ENCODE results near the gene DUOXA1. TPM values are rescaled to one million over a fixed set of nuclear protein-coding genes. Genes with fewer than 3 reads are reported as not detected.
"Not testable (repeated sequence)": the region's sequence is repeated elsewhere in the genome, so short reads cannot be mapped to it uniquely, and the experiment has no call there.

DUOXA1 gene
- total and polyA plus RNA-seq, 2 of the 4 experiments (the other 2 are of a cell fraction), result 0.02 TPM; not detected in 1

DNA sequence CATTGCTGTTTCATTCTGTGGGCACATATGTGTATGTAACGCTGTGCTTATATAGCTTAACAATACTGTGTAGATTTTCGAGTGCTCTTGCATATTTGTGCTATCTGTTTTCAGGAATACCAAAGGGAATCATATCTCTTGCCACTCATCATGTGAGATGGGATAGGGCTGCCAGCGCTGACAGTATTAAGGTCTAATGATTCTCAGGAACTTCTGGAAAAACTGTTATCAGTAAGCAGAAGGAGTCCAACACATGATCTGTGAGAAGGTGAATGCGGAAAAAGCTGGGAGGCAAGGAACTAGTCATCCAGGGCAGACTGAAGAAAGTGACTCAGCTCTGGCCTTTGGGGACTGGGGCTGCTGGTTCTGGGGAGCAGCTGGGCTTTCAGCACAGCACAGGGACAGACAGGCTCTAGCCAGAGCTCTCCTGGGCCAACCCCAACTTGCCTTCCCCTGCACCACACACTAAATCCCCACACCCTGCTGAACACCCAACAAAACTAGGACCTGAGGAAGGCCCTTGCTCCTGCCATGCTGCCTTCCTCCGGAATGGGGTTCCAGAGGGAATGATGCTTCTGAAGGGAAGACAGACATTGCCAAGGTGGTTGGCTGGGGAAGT lies 49.9 kb downstream of the DUOXA1 start:
- H2AFZ ChIP-seq (replicated peaks; ENCODE audit: low read length, poor library complexity); H2BK5ac ChIP-seq (ENCODE audit: low read depth, low read length, poor library complexity, severe bottlenecking); H3K4ac ChIP-seq (ENCODE audit: low read depth, low read length); H3K23ac ChIP-seq (ENCODE audit: low read depth, low read length); H4K8ac ChIP-seq (ENCODE audit: low read depth in 2 of 2, low read length in 2 of 2); H3K36me3 ChIP-seq (ENCODE audit: control insufficient read depth, insufficient read depth, low read length); BruUV-seq (replicated peaks); H3K9me1 ChIP-seq (ENCODE audit: insufficient read depth, low read length); H4K91ac ChIP-seq (ENCODE audit: insufficient read depth, low read depth, low read length); H3K27me3 ChIP-seq (ENCODE audit: control insufficient read depth, insufficient read depth, low read length); H2AK9ac ChIP-seq (replicated peaks; ENCODE audit: low read depth, low read length, poor library complexity); H4K20me1 ChIP-seq (ENCODE audit: insufficient read depth, low read length); H3K4me3 ChIP-seq (ENCODE audit: insufficient read depth, low read depth, low read length); CTCF ChIA-PET; H3K9ac ChIP-seq (ENCODE audit: low read depth, low read length); in situ Hi-C loops (cut with MboI; ENCODE audit: low sequenced_read_pairs); H3K9me3 ChIP-seq (ENCODE audit: control insufficient read depth, insufficient read depth, low read length); H3K14ac ChIP-seq (replicated peaks; ENCODE audit: low read depth, low read length); H2AK5ac ChIP-seq (ENCODE audit: low read depth, low read length); dilution Hi-C loops (cut with HindIII; ENCODE audit: low sequenced_read_pairs, unreplicated experiment); H2BK20ac ChIP-seq (ENCODE audit: low read depth, low read length); POLR2A ChIA-PET (ENCODE audit: unreplicated experiment); intact Hi-C loops (cut with micrococcal nuclease); H3K79me1 ChIP-seq (ENCODE audit: low read depth in 1 of 2, low read length in 2 of 2); H2BK15ac ChIP-seq (ENCODE audit: low read depth, low read length); H3K18ac ChIP-seq (ENCODE audit: low read depth, low read length); H4K5ac ChIP-seq (ENCODE audit: low read depth, low read length); H3K56ac ChIP-seq (ENCODE audit: extremely low read depth, insufficient read depth, low read length); H3K4me1 ChIP-seq (ENCODE audit: control insufficient read depth, insufficient read depth, low read length); H3K4me2 ChIP-seq (ENCODE audit: low read depth, low read length); DNase-seq; H3K27ac ChIP-seq (ENCODE audit: insufficient read depth, low read length); H2BK120ac ChIP-seq (ENCODE audit: low read depth, low read length): not testable (repeated sequence)
- no CpG with 5 or more reads among the region's 5 CpGs for WGBS, 2 experiments (ENCODE audit: extremely low coverage in 2 of 2, insufficient read length in 1 of 2)
- peak; percentile 44 for ATAC-seq (ENCODE audit: low read depth)

DNA sequence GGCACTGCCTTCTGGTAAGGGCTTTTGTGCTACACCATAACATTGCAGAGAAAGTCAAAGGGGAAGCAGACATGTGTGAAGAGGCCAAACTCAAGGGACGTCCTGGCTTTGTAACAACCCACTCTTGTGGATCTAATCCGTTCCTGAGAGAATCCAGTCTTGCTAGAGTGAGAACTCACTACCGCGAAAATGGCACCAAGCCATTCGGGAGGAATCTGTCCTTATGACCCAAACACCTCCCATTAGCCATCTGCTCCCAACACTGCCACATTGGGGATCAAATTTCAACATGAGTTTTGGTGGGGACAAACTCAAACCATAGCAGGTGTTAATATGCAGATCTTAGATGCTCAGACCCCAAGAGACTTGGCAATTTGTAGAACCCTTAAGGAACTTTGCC lies 50.5 kb downstream of the DUOXA1 start:
- H3K79me1 ChIP-seq (ENCODE audit: low read depth in 1 of 2, low read length in 2 of 2); H3K4ac ChIP-seq (ENCODE audit: low read depth, low read length); H3K9me3 ChIP-seq (ENCODE audit: control insufficient read depth, insufficient read depth, low read length); H3K14ac ChIP-seq (replicated peaks; ENCODE audit: low read depth, low read length); ATAC-seq (ENCODE audit: low read depth); H4K20me1 ChIP-seq (ENCODE audit: insufficient read depth, low read length); H2BK15ac ChIP-seq (ENCODE audit: low read depth, low read length); H3K18ac ChIP-seq (ENCODE audit: low read depth, low read length); H3K4me3 ChIP-seq (ENCODE audit: insufficient read depth, low read depth, low read length); H3K9me1 ChIP-seq (ENCODE audit: insufficient read depth, low read length); H3K36me3 ChIP-seq (ENCODE audit: control insufficient read depth, insufficient read depth, low read length); H3K23ac ChIP-seq (ENCODE audit: low read depth, low read length); DNase-seq; POLR2A ChIA-PET (ENCODE audit: unreplicated experiment); H2BK5ac ChIP-seq (ENCODE audit: low read depth, low read length, poor library complexity, severe bottlenecking); H3K9ac ChIP-seq (ENCODE audit: low read depth, low read length); BruUV-seq (replicated peaks); H4K5ac ChIP-seq (ENCODE audit: low read depth, low read length); H3K4me1 ChIP-seq (ENCODE audit: control insufficient read depth, insufficient read depth, low read length); H4K91ac ChIP-seq (ENCODE audit: insufficient read depth, low read depth, low read length); H3K56ac ChIP-seq (ENCODE audit: extremely low read depth, insufficient read depth, low read length); dilution Hi-C loops (cut with HindIII; ENCODE audit: low sequenced_read_pairs, unreplicated experiment); H3K27me3 ChIP-seq (ENCODE audit: control insufficient read depth, insufficient read depth, low read length); H2AK5ac ChIP-seq (ENCODE audit: low read depth, low read length); intact Hi-C loops (cut with micrococcal nuclease); H2BK120ac ChIP-seq (ENCODE audit: low read depth, low read length); H2AFZ ChIP-seq (replicated peaks; ENCODE audit: low read length, poor library complexity); CTCF ChIA-PET; in situ Hi-C loops (cut with MboI; ENCODE audit: low sequenced_read_pairs); H2BK20ac ChIP-seq (ENCODE audit: low read depth, low read length); H4K8ac ChIP-seq (ENCODE audit: low read depth in 2 of 2, low read length in 2 of 2); H3K4me2 ChIP-seq (ENCODE audit: low read depth, low read length); H3K27ac ChIP-seq (ENCODE audit: insufficient read depth, low read length); H2AK9ac ChIP-seq (replicated peaks; ENCODE audit: low read depth, low read length, poor library complexity): not testable (repeated sequence)
- WGBS, 2 experiments (ENCODE audit: extremely low coverage in 2 of 2, insufficient read length in 1 of 2), result no CpG with 5 or more reads among the region's 5 CpGs

All from IMR-90 (cell line).